NCI-H774 (cell line): Measurements from ENCODE around the gene PTPRH.
A peak's percentile ranks its signal among the peaks of the same experiment; 100 is the strongest.
"Not testable (repeated sequence)": the region's sequence is repeated elsewhere in the genome, so short reads cannot be mapped to it uniquely, and the experiment has no call there.

ENCODE experiments used
- DNase-seq: peaks from one replicate; lab custom pipeline; 2025; lab: John Stamatoyannopoulos, UW

The PTPRH gene

DNA sequence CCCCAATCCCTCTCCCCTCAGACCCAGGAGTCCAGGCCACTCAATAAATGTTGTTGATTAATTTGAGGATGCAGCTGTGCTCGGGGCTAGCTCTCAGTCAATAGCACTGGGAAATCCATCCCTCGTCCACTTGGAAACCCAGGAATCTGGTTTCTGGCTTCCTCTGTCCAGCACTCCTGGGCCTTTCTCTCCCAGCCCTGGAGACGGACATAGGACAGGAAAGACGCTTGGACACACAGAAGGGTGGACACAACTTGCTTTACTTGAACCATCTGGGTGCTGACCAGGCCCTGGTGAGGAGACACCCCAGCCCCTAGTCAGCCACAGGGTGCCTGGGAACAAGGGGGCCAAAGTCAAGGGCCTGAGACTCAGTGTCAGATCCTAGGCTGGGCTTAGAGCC, 50.9 kb downstream of the PTPRH start:
- DNase-seq = no peak

DNA sequence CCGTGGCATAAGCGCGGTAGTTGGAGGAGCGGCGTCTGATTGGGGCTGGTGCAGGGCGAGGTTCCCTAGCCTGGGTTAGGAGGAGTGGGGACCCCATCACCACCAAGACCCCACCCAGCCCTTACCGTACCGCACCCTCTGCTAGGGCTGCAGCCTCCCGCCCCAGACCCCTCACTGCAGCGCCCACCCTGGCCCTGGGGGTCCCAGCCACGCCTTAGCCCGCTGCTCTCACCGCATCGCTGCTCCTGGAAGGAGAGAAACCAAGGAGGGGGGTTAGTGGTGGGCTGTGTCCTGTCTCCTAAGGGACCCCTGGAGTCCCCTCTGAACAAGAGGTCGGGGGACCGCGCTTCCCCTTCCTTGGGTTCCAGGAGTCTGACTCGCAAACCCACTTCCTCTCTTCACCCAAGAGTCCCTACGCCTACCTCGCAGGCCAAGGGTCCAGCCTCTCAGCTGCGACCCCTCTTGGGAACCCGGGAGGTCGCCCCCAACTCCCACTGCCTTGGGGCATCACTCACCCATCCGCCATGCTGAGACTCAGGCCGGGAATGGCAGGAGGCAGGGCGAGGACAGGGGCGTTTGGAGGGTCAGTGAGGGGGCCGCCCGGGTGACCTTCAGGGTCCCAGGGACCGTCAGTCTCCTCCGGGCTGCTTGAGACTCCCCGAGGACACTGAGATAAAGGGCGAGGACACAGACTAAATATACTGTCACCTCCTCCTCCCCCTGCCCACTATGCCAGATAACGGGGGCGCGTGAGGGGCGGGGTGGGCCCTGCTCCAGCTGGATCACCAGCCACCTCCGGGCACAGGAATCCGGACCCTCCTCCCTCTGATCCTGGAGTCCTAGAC, 52.0 kb downstream of the PTPRH start, which contains the start of gene TNNI3:
Gene TNNI3 (minus strand): TSS at position 669 of the 845 bp plus-strand sequence. CDS start 143 bp downstream, at position 526.
- DNase-seq = no peak

- peak; percentile 88 for DNase-seq
Observed at GRCh38 chr19:55156202-55157063, 52.9 kb downstream of the PTPRH start.

GRCh38 chr19:55155784-55156183, 53.5 kb downstream of the PTPRH start:
- not testable (repeated sequence) for DNase-seq

- no peak for DNase-seq
Observed at GRCh38 chr19:55153652-55154264, 55.5 kb downstream of the PTPRH start.

GRCh38 chr19:55152017-55152416, 57.3 kb downstream of the PTPRH start:
- no peak for DNase-seq

DNA sequence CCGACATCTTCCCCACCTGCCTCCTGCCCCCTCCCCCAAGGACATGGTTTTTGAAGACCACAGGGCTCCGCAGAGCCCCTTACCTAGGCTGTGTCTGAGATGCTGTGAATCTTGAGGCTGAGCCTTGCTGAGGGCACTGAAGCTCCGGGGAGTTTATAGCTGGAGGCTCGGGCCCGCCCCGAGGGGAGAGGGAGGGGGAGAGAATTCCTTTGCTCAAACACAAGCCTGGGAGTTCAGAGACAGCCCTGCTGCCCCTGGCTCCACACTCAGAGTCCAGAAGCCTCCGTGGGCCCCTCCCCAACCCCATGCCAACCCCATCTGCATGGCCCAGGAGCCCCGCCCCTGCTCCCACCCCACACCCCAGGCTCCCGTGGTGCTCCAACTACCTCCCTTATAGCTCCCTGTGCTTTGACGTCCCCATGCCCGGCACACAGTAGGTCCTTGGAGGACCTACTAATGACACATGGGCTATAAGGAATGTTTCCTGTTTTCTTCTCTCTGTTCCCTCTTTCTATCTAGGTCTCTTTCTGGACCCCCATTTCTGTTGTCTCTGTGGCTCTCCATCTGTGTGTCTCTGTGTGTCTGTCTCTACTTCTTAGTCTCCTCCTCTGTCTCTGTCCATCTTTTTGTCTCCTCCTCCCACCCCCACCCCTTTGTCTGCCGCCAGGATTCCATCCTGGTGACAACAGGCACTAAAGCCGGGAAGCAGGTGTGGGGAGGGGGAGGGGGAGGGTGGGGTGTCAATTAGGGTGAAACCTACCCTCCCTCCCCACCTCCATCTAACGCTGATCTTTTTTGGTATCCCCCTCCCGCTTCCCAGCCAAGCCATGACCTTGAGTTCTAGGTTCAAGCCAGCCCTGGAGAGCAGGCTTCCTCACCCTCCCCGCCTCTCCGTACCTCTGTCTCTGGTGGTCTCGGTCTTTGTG, 60.0 kb downstream of the PTPRH start, which contains the start of gene TNNT1:
Gene TNNT1 (minus strand): TSS at position 129 of the 926 bp plus-strand sequence. CDS start 2,049 bp downstream, outside the sequence.
- no peak for DNase-seq

GRCh38 chr19:55147545-55148251, 61.6 kb downstream of the PTPRH start:
- DNase-seq = no peak

DNA sequence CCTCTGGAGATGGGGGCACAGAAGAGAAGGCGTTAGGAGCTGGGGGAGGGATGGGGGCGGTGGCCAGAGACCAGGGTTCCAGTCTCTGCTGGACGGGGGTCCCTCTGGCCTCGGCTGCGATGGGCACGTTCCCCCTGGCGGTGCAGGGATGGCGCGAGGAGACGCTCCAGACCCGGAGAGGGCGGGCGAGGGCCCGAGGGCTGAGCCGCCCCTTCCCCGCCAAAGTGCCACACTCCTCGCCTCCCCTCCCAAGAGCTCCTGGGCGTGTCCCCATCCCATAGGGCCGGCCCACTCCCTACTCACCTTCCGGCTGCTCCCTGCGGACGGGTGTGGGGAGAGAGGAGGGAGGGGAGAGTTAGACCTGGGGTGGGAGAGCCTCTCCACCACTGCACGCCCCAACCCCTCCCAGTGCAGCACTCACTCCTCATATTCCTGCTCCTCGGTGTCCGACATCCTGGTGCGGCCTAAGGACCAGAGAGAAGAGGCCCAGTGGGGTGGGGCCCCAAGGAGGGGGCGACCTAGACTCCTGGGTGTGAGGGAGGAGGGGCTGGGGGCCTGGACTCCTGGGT, 62.5 kb downstream of the PTPRH start:
- DNase-seq = peak; percentile 75

GRCh38 chr19:55146078-55146704, 63.1 kb downstream of the PTPRH start:
- peak; percentile 55 for DNase-seq

DNA sequence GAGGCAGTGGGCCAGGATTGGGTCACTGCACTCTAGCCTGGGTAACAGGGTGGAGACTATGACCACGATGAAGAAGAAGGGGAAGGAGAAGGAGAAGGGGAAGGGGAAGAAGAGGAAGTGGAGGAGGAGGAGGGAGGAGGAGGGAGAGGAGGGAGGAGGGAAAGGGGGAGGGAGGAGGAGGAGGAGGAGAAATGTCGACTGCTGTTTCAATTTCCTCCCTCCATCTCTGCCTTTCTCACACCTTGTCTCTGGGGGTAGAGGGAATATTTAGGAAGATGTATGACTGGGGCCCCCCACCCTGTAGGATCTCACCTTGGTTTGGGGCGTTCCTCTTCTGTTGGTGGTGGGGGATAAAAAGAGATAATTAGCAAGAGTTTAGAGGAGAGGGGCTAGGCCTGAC, 64.1 kb downstream of the PTPRH start:
- DNase-seq = no peak

DNA sequence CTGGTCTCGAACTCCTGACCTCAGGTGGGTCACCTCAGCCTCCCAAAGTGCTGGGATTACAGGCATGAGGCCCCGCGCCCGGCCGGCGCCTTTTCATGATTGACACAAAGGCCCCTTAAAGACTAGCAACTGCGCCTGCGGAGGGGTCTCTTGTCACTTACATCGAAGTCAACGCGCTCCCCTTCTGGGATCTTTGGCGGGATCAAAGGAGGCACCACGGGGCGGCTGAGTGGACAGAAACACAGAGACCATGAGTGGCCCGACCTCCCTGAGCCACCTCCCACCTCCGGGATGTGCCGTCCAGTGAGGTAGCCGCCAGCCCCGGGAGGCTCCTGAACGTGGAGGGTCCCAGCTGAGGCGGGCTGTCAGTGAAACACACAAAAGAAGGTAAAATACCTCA, 67.6 kb downstream of the PTPRH start:
- DNase-seq = no peak

- no peak for DNase-seq
Observed at GRCh38 chr19:55137915-55138314, 71.4 kb downstream of the PTPRH start.

DNA sequence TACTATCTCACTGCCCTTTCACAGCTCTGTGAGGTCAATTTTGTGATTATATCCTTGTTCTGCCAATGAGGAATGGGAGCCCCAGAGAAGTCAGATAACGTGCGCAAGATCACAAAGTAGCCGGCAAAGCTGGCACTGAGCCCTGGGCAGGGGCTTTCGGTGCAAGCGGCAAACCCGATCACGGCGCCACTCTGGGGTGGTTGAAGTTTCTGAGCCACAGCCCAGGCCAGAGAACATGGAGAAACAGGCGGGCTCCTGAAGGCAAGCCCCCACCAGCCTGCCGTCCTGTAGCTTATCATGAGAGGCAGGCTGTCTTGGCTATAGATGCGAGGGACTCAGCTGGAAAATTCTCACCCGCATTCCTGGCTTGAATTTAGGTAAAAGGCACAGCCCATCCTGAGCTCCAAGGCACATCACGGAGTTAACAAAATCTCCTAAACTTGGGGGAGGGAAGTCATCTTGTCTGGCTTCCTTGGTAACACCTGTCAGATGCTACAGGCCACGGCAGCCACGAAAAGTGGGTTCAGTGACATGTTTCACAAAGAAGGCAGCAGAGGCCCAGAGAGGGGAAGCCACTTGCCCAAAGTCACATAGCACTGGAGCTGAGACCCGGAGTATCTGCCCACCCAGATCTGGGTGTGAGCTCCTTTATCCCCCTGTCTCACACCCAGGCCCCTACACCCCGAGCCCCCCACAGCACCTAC, 72.8 kb downstream of the PTPRH start:
- DNase-seq = no peak

DNA sequence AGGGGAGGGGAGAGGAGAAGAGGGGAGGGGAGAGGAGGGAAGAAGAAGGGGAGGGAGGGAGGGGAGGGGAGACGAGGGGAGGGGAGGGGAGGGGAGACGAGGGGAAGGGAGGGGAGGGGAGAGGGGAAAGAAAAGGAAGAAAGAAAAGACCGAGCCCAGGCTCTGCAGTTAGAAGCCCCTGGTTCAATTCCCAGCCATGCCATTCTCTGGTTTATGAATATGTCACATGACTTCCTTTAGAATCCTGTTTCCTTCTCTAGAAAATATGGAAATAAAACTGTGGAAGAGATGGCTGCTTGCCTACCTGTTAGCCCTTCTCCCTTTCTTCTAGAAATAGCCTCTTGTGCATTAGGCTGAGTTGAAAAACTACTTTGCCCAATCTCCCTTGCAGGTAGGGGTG, 74.6 kb downstream of the PTPRH start:
- no peak for DNase-seq

- DNase-seq = no peak
Observed at GRCh38 chr19:55133639-55134444, 75.5 kb downstream of the PTPRH start.

DNA sequence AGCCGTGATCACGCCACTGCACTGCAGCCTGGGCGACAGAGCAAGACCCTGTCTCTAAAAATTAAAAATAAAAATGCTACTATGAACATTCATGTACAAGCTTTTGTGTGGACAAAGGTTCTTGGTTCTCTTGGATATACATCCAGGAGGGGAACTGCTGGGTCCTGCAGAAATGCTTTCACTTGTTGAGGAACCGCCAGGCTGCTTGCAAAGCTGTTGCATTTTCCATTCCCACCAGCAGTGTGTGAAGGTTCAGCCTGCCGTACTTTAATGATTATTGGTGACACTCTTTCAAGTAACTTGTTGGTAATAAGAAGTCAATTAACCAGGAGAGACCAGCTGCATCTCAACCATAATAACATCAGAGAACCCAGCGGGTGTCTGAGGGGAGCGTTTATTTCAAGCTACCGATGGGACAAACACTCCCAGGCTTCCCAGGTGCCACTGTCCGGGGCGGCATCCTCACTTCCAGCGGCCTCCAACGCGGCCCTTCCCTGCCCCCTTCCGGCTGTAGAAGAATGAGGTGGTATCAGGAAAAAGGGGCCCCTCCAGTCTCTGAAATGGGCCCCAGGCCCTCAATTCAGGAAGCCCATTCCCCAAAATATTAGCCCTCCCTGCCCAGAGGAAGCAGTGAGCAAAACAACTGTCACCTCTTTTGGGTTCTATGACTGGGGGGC, 76.7 kb downstream of the PTPRH start:
- no peak for DNase-seq

DNA sequence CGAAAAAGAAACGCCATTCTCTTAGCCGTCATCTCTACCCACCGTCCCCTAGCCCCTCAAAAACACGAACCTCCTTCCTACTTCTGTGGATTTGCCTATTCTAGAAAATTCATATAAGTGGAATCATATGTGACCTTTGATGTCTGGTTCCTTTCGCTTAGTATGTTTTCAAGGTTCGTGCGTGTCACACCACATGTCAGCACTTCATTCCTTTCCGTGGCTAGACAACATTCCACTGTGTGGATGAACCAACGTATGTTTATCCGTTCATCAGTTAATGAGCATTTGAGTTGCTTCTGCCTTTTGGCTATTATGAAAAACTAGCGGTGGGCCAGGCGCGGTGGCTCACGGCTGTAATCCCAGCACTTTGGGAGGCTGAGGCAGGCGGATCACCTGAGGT, 77.9 kb downstream of the PTPRH start:
- DNase-seq = no peak
